LNCaP clone FGC (cell line): ENCODE measurements around the gene KLHL29.

Experiments
- DNase-seq: peaks from one replicate; pipeline ENCODE4 v3.0.0-alpha.2; 2011; ENCODE audit warnings: low read depth
- H3K4me3 ChIP-seq: 2 replicates; pipeline ENCODE4 v1.5.1; 2011; ENCODE audit warnings: mild to moderate bottlenecking, low read depth, low read length, control low read depth
- TF ChIP-seq, protein P1 (sequence below): IDR thresholded peaks from 2 replicates; pipeline ENCODE4 v1.5.1; 2012; ENCODE audit warnings: mild to moderate bottlenecking; ENCODE audit not compliant: control insufficient read depth, insufficient read depth; ENCODE audit errors: extremely low read depth

Gene KLHL29

DNA sequence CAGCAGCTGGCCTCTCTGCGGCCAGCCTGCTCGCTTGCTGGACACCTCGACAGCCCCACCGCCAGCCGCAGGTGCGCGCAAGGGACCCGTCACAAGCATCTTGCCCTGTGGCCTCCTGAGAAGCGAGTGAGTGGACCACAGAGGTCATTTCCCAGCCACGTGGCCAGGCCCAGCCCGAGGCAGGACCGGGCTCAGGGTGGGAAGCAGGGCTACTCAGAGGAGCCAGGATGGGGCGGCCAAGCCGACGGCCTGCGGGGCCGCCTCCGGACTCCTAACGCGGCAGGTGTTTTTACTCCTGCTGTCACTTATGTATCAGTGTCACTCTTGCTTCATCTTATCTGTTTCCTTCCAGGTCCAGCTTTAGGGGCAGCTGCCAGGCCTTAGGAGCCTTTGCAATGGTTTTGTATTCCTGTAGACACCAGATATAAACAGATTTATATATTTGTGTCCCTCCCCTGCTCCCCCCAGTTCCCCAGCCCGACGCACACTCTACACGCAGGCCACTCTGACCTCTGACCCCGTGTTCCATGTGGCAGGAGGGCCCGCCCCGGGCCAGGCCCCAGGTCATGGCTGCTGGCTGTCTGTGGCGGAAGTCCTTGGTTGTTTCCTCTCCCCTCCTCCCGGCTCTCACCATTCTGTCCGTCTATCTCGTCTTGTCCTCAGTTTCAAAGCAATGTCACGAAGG is 305.6 kb downstream of the KLHL29 start:
- no peak overlapping the region for H3K4me3 ChIP-seq
- DNase-seq: no peak
- TF ChIP-seq, protein P1, sequence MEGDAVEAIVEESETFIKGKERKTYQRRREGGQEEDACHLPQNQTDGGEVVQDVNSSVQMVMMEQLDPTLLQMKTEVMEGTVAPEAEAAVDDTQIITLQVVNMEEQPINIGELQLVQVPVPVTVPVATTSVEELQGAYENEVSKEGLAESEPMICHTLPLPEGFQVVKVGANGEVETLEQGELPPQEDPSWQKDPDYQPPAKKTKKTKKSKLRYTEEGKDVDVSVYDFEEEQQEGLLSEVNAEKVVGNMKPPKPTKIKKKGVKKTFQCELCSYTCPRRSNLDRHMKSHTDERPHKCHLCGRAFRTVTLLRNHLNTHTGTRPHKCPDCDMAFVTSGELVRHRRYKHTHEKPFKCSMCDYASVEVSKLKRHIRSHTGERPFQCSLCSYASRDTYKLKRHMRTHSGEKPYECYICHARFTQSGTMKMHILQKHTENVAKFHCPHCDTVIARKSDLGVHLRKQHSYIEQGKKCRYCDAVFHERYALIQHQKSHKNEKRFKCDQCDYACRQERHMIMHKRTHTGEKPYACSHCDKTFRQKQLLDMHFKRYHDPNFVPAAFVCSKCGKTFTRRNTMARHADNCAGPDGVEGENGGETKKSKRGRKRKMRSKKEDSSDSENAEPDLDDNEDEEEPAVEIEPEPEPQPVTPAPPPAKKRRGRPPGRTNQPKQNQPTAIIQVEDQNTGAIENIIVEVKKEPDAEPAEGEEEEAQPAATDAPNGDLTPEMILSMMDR: no peak

DNA sequence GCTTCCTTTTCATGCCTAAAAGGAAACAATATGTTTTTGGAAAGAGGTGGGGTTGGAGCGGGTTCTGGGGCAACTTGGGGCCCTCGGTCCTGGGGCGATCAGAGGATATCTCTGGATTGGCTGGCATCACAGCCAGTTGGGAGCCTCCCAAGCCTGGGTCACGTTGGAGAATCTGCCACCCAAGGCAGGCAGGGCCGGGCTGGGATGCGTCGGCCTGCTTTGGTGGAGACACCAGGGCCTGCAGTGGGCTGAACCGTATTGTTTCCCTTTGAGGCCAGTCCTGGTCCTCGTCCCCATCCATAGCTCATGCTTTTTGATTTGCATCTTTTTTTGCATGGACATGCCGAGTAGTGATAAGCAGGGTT is 306.1 kb downstream of the KLHL29 start:
- TF ChIP-seq, protein P1: no peak
- H3K4me3 ChIP-seq: no peak overlapping the region

DNA sequence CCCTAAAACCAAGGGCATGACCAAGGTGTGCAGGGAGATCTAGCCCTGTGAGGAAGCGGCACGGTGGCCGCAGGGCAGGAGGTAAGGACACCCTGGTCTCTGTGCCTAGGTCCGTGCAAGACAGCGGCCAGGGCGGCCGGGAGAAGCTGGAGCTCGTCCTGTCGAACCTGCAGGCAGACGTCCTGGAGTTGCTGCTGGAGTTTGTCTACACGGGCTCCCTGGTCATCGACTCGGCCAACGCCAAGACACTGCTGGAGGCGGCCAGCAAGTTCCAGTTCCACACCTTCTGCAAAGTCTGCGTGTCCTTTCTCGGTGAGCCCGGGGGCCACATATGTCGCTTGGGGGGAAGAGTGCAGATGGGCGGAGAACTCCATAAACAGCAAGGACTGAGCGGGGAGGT is 306.6 kb downstream of the KLHL29 start:
- TF ChIP-seq, protein P1: no peak
- DNase-seq: no peak
- H3K4me3 ChIP-seq: no peak overlapping the region

More for the DNA sequence above, 306.1 kb downstream of the KLHL29 start:
- DNase-seq: no peak

DNA sequence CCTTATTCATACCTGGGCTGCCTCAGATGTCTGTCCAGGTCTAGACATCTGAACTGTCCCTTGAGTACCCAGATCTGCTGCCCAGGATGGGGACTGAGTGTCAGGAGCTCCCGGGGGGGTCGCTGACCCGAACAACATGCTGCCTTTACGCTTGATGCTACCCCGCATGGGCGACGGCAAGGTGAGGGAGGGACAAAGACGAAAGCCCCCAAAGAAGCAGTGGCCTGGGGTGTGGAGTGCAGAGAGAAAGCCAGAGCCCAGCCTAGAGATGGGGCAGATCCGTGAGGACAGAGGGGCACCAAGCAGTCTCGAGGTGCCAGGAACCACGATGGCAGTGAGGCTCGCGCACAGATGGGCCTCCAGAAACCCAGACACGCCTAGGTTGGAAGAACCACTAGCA is 307.3 kb downstream of the KLHL29 start:
- TF ChIP-seq, protein P1: no peak
- no peak for DNase-seq
- H3K4me3 ChIP-seq: no peak overlapping the region

DNA sequence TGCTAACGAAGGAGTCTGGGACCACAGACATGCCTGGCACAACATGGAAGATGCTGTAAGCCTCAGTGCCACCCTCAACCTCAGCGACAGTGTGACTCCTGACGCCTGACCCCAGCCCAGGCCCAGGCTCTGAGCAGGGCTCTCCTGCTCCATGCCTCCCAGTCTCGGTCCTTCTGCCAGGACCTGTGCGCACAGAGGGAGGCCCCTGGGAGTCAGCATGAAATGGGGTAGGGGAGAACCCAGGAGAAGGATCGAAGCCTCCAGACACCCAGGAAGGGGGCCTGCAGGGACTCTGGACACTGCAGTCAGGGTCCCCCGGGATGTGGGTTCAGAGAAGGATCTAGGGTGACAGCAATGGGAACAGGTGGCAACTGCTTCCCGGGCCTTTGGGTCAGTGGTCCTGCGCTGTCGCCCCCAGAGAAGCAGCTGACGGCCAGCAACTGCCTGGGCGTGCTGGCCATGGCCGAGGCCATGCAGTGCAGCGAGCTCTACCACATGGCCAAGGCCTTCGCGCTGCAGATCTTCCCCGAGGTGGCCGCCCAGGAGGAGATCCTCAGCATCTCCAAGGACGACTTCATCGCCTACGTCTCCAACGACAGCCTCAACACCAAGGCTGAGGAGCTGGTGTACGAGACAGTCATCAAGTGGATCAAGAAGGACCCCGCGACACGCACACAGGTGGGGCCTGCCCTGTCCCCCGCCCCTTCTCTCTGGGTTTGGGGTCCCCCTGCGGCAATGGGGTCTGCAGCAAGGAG is 308.0 kb downstream of the KLHL29 start:
- TF ChIP-seq, protein P1: no peak
- DNase-seq: no peak
- H3K4me3 ChIP-seq: no peak overlapping the region

DNA sequence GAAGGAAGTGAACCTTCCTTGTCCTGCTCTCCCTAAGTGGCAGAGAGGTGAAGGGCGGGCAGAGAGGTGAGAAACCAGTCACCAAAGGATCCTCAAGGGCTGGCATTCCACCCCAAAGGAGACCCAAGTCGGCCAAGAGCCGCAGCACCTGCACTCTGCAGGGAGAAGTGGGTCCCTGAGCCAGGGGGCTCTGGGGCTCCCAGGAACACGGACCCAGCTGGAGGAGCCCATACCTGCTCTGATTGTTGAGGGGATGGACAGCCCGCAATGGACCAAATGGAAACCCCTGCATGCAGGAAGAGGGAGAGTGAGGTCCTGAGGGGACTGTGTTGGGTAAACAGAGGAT is 308.6 kb downstream of the KLHL29 start:
- no peak overlapping the region for H3K4me3 ChIP-seq
- DNase-seq: no peak
- TF ChIP-seq, protein P1: no peak
